GM20431 (cell line): ENCODE results near the gene ZNF618.

ENCODE experiments used
- in situ Hi-C: fragments of 300-500 bp; cut with MseI, MboI; formaldehyde crosslinking; loops from one replicate; pipeline ENCODE4 v1.15.0; 2020; ENCODE audit warnings: low sequenced_read_pairs; ENCODE audit not compliant: unreplicated experiment

The ZNF618 gene

DNA sequence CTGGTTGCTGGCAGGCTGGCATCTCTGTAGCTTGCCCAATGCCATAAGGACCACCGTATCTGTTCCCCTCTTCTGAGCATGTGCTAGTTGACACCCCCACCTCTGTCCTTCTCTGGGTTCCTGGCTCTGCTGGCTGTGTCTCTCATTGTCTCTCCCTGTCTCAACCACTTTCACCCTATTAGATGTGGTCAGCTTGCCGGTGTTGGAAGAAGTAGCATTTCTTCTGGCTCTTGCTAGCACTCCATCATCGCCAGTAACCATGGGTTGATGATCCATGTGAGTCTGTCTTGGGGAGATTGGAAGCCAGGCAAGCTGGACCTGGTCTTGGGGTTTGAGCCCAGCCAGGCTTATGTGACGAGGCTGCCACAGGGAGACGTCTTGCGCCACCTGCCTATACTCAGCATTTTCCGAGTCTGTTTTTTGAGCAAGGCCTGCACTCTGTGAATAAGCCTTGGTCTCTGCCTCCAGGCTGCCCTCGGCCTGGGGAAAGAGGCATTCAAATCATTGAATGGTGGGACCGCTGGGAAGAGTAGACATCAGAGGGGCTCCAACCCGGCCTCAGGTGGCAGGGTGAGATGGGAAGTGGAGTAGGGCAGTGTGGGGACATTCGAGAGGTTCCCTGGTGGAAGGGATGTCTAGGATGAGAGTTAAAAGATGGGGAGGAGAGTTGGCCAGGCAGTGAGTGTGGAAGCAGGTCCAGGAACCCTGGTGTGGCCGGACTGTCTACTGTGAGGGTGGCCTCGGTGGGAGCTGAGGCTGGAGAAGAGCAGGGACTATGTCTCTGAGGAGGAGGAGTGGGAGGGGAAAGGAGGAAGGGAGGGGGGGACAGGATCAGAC is 74.3 kb downstream of the ZNF618 start:
- in situ Hi-C loops: no loop called here

DNA sequence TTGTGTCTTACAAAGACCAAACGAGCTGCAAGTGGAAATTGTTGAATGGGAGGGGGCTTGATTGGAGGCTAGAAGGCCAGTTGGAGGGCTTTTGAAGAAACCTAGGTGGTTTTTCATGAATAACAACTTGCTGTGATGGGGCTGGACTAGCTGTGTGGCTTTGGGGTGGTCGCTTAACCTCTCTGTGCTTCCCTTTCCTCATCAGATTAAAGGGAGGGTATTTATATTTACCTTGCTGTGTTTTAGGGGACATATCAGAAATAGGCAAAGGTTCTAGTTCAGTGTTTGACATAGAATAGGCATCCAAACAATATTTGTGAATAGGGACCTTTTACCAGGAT is 74.9 kb downstream of the ZNF618 start:
- in situ Hi-C loops: no loop called here

DNA sequence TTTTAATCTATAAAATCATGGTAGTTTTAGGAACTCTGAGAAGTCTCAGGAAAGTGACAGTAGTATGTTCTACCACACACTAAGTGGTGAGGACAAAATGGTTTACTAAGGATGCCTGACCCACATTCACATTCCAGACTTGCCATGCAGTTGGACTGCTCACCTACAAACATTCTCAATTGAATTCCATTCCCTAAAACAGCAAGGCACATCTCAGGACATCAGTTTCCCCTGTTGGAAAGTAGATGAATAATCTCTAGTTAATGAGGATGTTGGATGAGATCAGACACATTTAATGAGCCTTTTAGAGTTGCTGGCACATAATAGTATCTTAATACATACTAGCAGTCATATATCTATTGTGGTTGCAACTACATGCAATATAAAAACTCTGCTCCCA is 76.6 kb downstream of the ZNF618 start:
- in situ Hi-C loops: no loop called here

DNA sequence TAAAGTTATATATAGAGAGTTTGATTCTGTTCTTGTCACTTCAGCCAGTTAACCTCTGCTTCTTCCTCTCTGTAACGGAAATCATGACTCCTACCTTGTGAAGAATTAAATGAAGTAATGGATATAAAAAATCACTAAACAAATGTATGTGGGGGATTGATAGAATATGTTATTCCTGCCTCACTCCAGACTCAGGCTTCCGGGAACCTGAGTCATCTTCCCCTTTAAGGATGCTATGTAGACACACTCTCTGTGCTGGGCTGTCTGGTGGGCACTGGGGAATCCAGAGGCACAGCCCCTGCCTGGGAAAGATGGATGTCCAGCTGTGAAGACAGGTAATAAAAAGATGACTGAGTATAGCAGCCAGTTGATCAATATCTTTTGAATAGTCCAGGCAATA is 77.4 kb downstream of the ZNF618 start:
- in situ Hi-C loops: no loop called here

DNA sequence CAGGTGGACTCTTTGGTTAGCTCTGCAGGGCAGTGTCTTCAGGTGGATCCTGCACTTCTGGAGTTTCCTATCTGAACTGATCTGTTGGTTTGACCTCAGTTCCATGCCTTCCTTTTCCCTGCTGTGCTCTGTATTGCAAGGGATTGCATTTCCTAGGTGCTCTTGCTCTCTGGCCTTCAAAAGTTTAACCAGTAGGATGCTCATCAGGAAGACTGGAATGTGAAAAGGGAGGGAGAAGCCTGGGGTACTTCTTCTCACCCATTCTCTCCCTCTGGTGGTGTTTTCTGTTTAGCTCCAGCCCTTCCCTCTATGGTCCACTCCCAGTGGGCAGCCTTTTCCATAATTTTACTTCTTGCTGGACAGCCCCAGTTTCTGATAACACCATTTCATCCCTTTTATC is 78.5 kb downstream of the ZNF618 start:
- in situ Hi-C loops: no loop called here

DNA sequence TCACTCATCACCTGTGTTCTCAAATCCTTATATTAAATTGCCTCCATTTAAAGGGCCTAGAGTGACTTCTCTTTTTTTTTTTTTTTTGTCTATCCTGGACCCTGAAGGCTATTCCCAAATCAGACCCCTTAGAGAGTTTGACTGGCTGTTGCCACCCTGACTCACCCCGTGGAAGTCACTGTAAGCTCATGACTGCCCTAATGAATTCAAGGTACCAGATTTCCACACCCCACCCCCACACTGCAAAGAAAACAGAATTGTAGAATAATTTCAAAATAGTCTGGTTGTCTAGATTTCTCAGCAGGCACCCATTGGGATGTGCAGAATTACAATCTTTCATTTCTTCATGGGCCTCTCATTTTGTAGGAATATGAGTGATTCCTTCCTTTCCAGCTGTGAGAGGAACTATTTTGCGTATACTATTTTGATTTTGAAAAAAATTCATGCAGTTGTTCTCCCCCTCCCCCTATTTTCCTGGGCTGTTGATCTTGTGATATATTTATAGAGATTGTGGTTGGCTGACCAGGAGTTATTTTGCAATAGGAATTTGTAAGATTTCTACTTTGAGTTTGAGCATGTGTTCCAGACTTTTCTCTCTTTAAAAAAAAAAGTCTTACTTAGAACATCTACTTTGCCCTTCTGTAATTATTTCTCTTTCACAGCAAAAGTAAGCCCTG is 79.1 kb downstream of the ZNF618 start:
- in situ Hi-C loops: no loop called here

DNA sequence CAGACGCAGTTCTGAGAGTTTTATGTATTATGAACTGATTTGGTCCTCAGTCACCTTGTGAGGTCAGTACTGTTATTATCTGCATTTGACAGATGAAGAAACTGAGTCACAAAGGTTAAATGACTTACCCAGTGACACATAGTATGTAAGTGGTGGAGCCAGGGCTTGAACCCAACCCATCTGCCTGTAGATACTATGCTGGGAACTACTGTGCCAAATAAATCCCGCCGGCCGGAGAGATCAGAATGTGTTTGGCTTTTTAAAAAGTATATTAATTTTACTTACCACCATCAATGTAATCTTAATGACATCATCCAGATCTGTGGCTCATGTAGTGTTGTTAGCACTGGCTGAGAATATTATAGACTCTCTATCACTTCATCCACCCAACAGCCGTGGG is 80.8 kb downstream of the ZNF618 start:
- in situ Hi-C loops: no loop called here

DNA sequence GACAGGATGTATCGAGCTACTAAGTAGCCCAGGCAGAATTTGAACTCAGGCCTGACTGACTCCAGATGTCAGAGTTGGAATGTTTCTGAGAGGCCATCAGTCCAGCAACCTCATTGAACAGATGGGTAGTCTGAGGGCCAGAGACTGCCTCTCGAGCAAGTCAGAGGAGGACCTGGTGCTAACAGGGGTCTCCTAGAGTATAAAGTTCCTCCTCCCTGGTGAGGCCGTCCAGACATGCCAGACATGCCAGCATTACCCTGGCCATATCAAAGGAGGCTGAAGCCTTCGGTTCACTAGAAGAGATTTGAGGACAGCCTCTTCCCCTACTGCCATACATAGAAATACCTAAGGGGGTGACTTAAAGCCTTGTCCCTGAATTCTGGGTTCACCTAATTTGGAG is 81.2 kb downstream of the ZNF618 start:
- in situ Hi-C loops: no loop called here

DNA sequence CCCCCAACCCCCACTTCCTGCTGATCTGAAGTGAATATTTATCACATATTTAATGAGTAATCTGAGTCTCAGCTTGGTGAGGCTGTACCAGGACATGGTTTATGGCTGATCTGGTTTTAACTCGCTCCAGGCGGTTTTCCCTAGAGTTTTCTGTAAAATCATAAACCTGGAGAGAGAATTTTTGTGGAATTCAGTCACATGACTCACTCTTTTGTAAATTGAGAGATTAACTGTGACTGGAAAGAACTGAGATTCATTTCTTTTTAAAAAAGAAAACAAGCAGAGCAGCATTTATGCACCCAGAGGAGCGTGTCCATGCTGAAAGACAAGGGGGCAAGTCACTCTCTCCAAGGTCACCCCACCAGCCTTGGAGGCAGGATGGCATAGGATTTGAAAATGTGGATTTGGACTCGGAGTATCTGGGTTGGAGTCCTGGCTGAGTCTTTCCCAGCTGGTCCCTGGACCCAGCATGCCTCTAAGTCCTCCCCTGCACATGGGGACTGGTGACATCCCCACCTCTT is 81.8 kb downstream of the ZNF618 start:
- in situ Hi-C loops: no loop called here

DNA sequence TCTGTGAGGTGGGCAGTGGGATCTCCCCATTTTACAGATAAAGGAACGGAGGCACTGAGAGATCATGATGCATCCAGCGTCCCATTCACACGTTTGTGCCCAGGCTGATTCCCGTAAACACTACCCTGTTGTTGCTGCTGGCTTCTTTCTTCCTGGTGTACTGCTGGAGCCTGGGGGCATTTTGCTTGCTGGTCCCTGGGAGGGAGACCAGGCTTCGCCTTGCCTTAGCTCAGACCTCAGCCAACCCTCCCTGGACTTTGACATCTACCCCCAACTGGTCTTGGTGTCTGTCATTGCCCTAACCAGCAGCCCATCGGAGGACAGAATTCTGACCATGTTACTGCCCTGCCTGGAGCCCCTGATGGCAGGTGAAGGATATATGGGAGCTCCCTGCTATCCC is 82.4 kb downstream of the ZNF618 start:
- in situ Hi-C loops: no loop called here

DNA sequence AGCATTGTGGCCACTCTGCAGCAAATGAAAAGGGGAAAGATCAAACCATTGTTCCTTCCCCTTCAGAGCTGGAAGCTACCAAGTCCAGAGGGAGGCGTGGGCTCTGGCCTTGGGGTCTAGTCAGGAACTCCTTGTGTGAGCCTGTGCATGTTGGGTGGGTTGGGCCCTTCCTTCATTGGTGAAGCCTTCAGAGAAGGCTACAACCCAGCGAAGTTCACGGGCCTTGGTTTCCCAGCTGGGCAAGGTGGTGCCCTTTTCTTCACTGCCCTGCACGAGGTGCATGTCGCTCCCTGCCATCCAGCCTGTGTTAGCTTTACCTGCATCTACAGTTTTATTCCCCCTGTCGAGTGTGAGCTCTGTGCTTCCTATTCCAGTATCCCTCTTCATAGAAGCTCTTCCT is 84.7 kb downstream of the ZNF618 start:
- in situ Hi-C loops: no loop called here

DNA sequence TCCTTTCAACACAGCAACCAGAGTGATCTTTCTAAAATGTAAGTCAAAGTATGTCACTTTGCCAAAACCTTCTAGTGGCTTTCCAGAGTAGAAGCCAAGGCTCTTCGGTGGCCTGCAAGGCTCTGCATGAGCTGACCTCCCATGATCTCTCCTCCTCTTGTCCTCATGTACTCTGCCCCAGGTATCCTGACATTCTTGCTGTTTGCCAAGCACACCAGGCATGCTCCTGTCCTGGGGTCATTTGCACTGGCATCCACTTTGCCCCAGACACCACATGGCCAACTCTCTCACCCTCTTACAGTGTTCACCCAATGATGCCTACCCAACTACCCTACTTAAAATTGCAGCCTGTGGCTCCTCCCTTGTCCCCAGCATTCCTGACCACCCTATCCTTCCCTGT is 86.3 kb downstream of the ZNF618 start:
- in situ Hi-C loops: no loop called here

DNA sequence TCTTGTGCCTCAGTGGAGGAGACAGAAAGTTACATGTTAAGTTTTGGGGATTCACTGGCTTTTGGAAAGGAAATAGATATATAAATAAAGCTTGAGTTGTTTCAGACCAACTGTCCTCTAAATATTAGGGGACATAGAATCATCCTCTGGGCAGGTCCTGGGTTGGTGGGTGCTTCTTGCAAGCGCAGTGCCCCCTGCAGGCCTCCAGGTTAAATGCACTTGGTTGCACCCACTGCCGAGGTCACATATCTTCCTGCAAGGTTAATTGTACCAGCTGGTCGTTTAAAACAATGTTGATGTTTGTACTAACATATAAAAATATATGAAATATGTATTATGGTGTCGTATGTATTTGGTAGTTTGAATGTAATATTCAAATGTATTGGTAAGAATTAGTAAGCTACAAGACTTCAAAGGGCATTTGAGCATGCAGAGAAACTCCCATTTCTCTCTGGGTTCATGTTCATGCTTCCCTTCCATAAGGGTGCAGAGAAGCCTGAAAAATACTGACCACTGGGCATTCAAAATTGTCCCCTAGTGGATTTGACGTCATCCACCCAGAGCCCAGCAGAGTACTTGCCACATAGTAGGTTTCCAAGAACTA is 87.0 kb downstream of the ZNF618 start:
- in situ Hi-C loops: no loop called here

DNA sequence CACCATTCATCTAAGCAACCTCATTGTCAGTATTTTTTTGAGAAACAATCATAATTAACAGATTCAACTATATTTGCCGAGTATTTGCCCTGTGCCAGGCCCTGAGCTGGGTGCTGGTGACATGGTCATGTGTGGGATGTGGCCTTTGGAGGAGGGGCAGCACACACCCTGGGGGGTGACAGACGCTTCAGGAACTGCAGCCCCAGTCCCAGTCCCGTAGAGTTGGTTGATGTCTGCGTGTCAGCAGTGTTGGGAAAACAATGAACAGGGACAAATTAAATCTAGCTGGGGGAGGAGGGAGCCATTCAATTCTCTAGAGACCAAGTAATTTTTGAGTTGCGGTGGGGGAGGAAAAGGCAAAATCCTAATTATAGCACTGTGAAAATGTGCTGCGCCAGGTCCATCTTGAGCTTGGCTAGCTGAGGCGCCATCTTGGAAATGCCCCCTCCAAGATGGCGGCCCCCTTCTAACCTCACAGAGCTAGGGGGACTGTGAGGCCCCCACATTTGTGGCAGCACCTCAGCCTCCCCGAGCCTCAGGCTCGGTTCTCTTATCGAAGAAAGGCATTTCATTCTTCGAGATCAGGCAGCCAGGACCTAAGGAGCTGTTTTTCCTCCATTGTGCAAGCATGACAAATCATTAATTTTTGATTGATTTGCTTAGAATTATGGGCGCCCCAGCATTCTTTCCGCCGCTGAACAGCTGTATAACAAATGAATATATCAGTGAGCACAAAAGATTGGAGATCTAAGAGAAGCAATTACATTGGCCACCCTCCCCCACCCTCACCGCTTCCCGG is 87.8 kb downstream of the ZNF618 start:
- in situ Hi-C loops: no loop called here

DNA sequence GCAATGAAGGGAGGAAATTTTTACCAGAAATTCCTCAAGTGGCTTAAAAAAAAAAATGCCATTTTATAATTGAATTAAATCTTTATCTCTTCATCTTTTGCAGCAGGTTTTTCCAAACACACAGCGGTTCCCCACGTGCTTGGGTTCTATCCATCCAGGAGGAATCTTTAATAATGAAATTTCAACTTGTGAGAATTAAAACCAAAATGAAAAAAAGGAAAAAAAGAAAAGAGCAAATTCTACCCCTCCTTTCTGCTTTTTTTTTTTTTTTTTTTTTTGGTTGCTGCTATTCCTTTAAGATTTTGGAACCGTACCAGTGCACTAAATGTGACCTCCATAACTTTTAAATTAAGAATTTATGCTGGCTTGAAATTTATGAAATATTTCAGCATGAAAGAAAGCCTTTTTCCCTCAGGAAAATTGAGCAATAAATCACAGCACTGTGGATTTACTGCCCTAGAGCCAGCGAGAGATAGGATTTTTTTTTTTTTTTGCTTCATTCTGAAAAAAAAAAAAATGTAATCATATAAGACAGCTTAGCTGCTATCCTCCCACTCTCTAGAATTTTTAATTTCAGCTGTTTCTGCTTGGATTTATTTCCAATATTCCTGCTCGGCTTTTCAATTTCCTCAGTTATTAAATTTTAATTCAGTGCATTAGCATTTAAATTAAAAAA is 88.5 kb downstream of the ZNF618 start:
- in situ Hi-C loops: no loop called here

DNA sequence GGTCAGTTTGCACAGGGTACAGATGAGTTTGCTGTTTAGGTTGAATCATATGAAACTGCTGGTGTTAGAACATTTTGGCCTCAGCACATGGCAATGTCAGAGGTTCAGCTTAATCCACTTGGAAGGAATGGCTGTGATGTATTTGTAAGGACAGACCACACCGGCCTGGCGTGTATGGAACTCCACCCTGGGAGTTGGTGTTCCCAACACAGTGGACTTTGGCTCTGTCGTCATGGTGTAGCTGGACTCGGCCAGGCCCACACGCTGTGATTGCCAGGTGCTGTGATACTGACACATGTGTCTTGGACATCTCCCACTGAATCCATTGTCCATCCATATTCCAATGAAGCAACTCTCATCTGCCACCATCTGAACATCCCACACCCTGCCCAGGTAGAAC is 90.3 kb downstream of the ZNF618 start:
- in situ Hi-C loops: no loop called here

DNA sequence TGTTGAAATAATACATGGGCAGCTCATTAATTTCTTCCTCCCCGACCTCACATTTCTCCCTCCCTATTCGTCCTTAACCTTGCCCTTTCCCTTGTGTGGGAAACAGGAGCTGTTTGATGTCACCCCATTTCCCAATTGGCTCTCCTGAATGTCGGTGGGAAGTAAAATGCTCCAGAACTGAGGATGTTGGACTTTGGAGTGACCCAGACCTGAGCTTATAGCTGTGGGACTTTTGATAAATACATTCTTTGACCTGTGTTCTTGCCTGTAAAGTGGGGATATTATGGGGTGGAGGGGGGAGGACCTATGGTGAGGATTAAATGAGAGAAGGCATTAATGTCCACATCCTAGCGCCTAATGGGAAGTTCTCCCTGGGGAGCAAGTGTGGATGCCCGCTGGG is 91.3 kb downstream of the ZNF618 start:
- in situ Hi-C loops: no loop called here

DNA sequence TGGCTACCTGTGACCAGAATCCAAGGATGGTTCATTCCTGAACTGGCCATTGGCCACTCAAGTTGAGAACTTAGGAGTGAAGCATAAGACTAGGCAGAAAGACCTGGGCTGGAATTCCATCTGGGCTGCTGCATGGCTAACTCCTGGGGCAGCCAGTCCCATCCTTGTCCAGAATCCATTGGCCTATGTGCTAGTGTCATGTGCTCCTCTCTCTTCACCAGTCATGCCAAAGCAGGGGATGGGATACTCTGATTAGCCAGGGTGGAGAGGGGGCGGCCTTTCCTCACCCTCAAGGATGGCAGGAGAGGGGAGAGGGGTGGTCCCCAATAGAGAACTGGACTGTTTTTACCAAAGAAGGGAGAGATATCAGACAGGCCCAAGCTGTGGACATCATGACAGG is 93.2 kb downstream of the ZNF618 start:
- in situ Hi-C loops: no loop called here

DNA sequence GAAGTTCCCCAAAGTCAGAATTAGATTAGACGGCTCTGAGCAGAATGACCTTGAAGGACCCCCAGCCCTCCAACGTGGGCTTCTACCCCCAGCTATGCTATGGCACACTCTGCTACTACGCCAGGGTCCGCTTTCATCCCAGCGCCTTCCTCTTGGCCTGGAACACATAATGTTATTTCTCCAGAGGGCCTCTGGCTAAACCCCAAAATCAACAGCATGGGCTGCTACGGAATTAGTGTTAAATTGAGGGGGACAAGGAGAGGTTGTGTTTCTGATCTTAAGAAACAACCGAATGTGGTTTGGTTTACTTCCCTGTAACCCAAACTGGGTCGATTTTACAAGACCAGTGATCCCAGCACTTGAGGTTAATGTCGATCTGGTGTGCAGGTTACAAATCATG is 97.1 kb downstream of the ZNF618 start:
- in situ Hi-C loops: no loop called here

DNA sequence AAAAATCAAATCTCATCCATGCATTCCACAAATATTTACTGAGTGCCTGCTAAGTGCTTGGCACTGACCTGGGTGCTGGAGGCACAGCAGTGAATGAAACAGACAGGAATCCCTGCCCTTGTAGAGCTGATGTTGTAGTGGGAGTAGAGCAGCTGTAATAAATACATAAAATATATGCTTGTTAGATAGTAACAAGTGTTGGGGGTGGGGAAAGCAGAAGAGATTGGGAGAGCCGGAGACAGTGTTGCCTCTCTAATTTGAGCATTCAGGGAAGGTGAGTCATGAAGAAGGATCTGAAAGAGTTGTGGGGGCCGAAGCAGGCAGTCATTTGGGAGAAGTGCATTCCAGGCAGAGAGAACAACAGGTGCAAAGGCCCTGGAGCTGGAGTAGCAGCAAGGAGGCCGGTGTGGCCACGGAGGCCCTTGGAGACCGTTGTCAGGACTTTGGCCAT is 97.9 kb downstream of the ZNF618 start:
- in situ Hi-C loops: no loop called here
